ENCODE data around the gene PCTP.

The PCTP gene

DNA sequence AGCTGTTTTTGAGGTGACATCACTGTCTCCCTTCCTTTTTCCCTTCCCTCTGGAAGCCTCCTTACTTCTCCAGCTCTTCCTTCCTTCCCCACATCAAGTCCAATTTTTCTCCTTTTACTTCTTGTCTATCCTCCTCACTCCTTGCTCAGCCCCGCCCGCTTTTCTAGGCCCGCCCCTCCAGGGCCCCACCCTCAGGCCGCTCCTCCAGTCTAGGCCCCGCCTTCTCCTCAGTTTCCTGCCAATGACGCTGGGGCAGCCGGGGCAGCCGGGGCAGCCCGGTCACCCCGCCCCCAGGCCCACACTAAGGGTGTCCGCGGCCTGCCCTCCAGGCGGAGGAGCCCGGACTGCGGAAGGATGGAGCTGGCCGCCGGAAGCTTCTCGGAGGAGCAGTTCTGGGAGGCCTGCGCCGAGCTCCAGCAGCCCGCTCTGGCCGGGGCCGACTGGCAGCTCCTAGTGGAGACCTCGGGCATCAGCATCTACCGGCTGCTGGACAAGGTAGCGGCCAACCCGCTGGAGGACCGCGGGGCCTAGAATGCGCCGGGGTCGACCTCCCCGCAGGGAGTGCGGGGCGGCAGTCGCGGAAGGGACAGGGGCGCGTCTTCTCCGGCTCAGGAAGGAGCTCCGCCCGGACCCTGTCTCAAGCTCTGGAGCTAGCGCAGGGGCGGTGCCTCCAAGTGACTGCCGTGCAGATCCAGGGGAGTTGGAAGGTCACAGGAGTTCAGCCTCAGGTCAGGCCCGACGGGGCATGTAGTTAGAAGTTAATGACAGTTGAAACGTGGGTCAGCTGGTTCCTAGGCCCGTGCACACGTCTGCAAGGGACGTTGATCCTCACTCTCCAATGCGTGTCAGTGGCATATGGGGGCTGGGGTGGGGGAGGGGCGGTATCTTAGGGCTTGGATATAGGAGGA, at the start of gene PCTP:
PCTP (plus strand) TSS at position 302 of the 908 bp plus-strand sequence; CDS start at position 355, 53 bp downstream.
- DNase-seq (ENCODE audit: low read depth) = peak; percentile 73

DNA sequence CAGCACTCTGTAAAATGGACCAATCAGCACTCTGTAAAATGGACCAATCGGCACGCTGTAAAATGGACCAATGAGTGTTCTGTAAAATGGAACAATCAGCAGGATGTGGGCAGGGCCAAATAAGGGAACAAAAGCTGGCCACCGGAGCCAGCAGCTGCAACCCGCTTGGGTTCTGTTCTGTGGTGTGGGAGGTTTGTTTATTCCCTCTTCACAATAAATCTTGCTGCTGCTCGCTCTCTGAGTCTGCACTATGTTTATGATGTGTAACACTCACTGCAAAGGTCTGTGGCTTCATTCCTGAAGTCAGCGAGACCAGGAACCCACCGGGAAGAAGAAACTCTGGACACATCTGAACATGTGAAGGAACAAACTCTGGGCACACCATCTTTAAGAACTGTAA, 48.7 kb upstream of the PCTP start:
- DNase-seq (ENCODE audit: low read depth) = no peak

DNA sequence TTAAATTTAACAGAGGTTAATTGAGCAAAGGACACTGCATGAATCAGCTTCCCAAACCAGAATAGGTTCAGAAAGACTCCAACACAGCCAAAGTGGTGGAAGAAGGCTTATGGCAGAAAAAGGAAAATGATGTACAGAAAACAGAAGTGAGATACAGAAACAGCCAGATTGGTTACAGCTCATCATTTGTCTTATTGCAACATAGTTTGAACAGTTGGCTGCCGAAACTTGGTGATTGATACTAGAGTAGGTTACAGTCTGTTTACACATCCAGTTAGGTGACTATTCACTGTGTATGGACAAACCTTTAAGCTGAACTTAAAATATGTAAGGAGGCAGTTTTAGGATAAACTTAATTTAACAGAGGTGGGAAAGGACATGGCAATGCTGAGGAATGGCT, 46.5 kb upstream of the PCTP start:
- no peak for DNase-seq (ENCODE audit: low read depth)

DNA sequence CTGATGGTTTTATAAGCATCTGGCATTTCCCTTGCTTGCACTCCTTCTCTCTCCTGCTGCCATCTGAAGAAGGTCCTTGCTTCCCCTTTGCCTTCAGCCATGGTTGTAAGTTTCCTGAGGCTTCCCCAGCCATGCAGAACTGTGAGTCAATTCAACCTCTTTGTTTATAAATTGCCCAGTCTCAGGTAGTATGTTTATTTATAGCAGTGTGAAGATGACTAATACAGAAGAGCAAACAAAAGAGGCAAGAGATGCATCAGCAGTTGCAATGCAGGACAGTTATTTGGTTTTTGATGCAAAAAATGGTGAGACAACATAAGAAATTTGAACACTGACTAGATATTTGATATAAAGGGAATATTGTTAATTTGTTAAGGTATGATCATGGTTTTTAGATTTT, 45.0 kb upstream of the PCTP start:
- no peak for DNase-seq (ENCODE audit: low read depth)

DNA sequence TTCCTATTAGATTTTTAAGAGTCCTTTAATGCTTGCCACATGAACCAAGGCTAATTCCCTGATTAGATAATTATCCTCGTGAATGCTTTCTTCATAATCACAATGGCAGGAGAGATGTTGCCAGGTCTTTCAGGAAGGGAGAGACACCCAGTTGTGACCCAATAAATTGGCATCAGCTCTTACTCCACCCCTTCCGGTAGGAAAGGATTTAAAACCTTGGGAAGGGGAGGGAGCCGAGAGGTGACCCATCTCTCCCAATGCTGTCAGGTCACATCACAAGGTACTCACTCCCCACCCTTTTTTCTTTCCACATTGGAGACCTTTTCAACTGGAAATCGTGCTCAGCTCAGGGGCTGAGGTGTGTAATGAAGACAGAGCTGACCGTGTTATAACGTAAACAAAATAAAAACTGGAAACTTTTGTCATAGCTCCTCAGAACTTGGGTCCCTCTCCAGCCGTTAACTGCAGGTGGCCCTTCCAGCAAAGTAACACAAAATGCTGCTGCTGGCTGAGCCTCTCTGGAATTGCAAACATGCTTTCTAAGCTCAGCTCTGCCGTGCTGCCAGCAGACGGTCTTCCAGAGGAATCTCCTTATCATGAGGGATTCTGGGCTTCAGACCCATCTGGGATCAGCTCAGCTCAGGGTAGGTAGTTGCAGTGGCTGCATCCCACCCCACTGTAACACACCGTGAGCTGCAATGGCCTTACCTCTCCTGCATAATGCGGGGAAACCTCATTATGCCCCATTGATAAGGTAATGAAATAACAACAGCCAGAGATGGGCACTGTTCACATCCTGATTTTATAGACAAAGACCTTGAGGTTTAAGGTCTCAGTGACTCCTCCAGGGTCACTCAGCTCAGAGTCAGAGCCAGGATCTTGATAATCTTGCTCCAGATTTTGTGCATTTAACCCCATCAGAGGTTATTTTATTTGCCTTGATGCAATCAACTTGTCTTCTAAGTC, 43.8 kb upstream of the PCTP start:
- DNase-seq (ENCODE audit: low read depth) = no peak

DNA sequence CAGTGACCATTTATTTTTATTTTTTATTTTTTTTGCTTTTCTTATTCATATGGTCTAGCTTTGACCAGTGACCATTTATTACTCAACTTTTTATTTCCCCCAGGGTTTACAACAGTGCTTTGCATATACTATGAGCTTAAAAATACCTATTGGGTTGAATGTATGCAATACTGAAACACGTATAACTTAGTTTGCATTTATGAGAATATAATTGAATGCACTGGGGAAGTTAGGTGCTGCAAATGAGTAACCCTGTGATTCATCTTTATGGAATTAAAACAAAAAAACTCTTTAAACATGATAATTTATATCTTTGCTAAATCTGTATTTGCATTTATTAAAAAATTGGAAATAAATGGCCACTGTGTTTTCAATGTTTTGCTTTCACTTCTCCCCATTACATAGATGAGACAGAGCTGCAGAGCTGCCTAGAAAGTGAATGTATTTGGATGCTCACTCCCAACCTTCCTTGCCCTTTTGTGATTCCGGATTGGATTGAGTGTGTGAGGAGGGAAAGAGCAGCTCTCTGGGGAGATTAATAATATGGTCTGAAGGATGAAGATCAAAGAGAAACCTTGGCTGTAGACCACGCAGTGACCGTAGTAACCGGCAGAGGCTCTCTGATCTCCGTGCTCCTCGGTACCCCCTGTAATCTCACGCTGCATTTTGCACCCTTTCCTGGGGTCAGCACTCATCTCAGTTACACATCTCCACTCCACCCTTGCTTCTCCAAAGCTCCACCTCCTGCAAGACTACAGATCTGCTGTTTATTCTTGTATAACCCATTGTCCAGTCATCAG, 42.5 kb upstream of the PCTP start:
- no peak for DNase-seq (ENCODE audit: low read depth)

DNA sequence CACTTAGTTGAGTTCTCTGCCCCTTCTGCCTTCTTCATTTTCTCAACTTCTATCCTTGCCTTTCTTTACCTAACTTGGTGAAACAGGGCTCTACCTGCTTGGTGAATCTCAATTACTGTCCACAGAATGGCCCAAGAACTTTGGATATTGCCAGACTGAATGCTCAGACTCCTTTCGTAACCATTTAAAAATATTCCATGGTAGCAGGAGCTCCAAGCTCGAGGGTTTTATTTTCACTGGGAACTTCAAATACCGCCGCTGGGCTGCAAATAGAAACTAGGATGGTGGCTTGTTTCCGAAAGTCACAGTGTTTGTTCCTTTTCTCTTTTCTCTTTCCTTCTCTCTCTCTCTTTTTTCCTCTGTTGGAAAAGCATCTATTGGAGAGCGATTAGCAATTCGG, 41.4 kb upstream of the PCTP start:
- no peak for DNase-seq (ENCODE audit: low read depth)

DNA sequence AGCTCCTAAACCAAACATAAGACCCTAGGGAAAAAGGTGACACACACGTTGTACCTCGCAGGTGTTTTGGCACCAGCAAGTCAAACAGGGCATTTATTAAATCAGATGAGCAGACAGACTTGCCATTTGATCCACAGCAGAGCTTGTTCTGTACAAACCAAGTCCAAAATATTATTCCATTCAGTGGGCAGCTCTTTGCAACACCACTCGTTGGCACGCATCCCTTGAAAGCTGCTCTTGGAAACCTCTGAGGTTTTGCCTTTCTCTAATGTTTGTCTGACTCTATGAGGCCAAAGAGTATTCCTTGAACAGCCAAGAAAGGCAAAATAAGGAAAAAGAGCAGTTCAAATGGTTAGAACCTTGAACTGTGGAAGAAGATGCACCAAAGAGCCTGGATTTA, 40.9 kb upstream of the PCTP start:
- DNase-seq (ENCODE audit: low read depth) = no peak

DNA sequence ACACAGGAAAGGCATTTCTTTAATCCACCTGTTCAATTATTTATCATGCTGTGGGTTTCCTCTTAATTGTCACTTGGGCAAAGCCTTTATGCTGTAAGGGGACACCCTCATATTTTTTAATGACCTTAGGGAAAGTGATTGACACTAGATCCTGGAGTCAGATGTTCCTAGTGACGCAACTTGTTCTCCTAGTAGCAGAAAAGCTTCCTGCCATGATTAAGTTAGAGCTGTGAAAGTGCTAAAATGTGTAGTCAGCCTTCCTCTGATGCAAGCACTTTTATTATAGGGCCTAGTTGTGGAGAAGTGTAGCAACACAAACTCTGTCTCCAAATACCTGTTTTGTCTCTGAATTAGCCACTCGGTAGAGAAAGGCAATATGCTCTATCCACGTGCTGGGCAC, 40.4 kb upstream of the PCTP start:
- no peak for DNase-seq (ENCODE audit: low read depth)

DNA sequence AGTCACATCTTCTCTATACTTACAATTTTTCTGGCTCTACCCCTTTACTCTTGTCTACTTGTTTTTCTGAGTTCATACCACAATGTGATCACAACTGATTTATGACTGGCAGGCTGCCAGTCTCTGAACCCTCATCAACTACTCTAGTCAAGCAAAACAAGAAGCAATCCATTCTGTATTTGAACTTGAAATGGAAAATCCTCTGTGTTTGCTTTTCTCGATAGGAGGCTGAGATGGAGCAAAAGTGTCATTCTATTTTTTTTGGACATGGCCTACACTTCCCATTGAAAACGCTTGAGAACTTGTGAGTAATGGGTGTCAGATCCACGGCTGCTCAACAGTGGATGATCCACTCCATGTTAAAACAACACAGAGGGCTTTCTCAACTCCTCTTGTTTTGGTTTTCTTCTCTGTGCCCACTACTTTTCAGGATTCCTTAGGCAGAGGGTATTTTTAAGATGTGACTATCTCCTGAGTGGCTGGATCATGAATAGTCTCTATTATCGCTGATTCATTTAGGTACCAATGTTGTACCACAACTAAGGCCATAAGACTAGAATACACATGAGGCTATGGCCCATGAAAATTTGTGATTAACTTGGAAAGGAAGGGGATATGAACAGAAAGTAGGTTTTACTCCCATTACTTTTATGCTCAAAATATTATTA, 39.9 kb upstream of the PCTP start:
- DNase-seq (ENCODE audit: low read depth) = no peak

DNA sequence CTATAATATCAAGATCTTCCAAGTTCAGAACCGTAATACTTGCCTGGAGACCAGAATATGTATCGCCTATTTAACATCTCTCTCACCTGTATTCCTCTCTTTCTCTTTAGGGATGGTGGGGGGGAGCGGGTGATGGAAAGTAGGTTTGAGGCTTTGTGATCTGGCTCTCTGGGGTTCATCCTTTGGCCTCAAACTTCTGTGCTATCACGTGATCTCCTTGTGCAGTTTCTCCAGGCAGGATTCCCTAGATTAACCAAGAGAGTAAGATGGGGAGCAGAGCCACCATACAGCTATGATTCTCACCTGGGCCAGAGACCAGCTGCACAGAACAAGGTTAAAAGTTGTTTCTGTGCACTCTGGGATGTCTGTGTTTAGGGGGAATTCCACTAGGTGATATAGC, 33.4 kb upstream of the PCTP start:
- DNase-seq (ENCODE audit: low read depth) = no peak

DNA sequence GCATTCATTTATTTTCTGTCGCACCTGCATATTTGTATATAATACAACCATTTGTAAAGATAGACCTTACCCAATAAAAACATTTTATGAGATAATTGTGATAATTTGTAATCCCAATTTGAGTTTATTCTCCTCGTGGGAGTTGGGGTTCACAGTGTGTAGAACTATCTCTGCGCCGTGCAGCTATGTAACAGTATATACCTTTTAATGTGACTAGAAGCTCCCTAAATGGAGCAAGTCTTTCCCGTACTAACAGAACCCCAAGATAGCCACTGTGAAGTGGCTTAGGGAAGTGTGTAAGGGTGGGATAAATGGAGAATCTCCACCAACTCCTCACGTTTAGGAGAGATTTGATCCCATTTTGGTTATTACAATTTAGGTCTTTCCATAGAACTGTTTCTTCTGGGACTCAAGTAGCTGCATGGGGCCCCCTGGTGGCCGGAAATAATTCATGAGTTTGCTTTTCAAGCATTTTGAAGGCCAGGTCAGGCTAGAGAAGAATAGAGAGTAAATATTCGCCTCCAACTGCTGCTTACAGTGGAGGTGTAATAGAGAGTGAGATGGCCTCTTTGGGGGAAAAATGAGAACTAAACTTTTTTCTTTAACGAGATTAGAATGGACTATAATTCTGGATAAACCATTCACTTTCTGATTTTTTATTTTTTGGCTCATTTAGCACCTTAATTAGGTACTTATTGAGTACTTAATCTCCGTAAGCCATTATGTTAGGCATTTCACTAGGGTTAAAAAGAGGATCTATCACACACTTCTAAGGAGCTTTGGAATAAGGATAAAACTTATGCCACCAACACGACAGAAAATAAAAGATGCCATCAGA, 32.7 kb upstream of the PCTP start:
- peak; percentile 39 for DNase-seq (ENCODE audit: low read depth)

DNA sequence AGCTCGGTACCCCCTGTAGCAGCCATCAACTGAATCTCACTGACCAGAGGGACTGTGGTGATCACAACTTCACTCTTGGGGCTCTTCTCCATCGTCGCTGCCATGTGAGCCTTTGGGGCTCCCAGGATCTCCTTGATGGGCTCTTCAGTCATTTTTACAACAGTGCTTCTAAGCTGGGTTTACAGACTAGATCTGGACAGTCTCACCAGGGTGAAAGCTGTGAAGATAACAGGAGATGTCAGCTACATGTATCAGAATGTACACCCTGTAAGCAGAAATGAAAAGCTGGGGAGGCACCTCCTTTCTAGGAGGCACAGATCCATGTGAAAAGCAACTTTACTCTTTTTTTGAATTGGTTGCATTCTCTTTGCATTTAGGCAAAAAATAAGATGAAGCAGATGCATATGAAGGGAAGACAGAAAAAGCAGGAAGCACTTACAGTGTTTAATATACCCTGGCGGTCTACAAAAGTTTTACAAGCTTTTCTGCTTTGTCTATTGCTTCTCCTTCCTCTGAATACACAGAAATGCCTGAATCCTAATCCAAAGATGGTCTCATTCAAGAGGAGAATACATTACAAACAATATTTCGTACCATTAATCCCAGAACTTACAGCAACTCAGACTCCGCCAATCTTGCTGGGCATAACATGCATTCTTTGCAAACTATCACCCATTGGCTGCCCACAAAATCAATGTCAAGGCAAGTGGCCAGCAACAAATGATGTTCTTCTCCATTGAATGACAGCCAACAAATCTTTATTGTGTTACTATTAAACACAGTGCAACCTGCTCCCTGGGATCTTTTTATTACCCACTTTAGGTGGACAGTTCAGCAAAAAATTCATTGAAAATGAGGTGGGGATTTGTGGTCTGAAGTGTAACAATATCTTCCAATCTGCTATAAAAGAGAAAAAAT, 29.7 kb upstream of the PCTP start:
- DNase-seq (ENCODE audit: low read depth) = no peak

DNA sequence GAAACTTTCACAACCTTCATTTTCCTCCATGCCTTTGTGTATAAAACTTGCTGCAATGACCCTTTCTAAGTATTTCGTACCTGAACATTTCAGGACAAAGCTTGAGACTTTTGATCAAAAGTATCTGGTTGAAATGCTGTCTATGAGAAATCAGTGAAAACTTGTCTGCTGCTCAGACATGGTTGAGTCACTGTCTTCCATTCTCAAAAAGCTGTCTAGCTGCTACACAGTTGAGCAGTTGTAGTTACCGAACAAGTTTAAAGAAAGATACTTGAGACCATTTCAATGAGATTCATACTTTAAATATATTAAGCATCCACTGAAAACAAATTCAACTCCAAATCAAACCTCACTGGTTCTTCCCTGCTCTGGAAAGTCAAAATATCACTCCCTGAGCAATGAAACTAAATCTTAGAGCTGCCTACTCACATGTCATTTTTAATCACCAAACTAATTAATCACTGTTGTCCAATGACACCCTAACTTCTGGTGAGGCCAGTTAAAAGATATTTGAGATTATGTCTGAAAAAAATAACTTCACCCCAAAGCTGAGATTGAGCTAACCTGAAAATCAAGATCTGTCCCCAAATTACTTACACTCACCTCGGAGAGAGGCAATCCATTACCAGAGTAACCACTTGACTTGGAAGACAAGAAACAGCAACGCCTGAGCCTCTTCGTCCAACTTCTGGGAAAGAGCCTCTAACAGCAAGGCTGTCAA, 28.7 kb upstream of the PCTP start:
- no peak for DNase-seq (ENCODE audit: low read depth)

DNA sequence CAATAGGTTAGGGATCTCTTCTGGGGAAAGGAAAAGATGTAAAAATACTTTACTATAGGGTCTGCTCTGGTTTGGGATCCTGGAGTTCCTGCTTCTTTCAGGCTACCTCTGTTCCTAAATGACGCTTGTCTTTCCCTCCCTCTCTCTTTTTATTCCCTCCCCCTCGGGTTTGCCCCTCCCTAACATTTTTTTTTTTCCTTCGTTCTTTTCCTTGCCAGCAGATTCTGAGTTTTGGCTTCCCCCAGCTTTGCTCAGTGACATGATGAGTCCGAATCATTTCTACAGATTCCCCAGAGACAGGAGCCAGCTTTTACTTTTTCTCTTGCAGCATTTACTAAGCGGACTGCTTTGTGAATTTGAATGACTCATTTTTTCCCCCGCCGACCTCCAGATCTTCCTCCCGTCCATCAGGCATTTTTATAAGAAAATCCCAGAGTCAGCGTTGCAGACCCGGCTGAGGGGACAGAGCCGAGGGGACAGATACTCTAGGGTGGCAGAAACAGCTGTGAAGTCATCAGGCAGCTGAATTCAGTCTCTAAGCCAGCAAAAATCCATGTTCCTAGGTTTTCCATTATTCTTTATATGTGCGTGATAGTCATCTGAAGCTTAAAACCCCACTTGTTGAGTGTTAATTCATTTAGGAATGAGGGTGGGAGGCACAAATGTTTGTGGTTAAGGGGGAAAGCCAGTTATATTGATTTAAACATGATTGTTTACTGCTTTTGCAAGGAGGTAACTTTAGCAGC, 27.9 kb upstream of the PCTP start, which contains the start of gene TMEM100:
TMEM100 (minus strand) TSS at position 123 of the 746 bp plus-strand sequence. CDS start 1,794 bp downstream, outside the sequence.
- DNase-seq (ENCODE audit: low read depth) = no peak

DNA sequence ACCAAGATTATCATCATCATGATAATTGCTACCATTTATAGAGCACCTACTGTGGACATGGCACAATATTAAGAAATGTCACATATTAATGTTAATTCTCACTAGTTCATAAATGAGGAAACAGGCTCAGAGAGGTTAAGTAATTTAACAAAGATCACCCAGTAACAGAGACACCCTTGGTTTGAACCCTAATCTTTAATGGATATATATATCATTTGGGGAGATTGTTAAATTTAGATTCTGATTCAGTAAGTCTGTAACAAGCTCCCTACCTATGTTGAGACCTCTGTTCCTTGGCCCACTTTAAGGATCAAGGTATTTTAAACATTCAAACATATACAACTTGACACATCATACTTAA, 27.4 kb upstream of the PCTP start:
- DNase-seq (ENCODE audit: low read depth) = no peak

DNA sequence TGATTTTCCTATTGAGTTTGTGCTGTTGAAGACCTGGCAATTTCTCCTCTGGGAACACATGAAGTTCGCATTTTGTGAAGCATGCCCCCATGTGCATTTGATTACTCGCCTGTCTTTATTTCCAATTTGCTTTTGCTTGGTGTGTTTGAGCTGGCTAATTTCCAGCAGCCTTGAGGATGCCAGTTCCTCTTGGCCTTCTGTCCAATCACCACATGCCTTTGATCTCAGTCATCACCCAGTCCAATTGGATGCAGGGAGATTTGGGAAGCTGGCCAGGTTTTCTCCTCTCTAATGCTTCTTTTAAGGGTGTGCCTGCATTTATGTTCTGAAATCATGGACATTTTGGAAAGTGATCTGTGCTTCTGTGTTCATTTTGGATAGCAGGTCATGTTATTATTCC, 24.4 kb upstream of the PCTP start:
- DNase-seq (ENCODE audit: low read depth) = no peak

DNA sequence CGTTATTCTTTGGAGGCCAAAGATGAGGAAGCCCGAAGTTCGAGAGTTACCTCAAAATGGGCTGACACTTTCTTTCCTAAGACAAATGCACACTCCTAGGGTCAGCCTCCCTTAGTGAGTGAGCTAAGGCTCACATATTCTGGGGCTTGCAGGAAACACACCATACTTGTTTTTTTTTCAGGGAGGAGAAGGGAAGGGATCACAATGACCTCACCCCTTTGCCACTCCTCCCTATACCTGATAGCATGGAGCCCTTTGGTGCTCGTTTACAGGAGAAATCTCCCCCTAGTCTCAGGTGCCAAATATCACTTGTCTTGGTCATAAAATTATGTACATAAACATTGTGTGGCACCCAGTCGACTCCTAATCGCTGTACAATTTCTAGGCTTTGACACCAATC, 23.6 kb upstream of the PCTP start:
- no peak for DNase-seq (ENCODE audit: low read depth)

All from activated T-helper 9 cell treated with anti-CD3 and anti-CD28 coated beads, Interleukin-2, amount 50 U/mL, for 16 hours (primary cell).